ENCODE measurements around the gene ENAH. TPM values are rescaled to one million over a fixed set of nuclear protein-coding genes. Genes with fewer than 3 reads are reported as not detected.

Gene ENAH
- total RNA-seq, 1 experiment from 2014 or later = 100 TPM

- peaks cover 9% of the 10 kb centered on the region; the same call in 1 of the 2 replicates for H3K79me2 ChIP-seq (ENCODE audit: insufficient read depth, low read length)
- peaks cover 8% of the 10 kb centered on the region; the same call in 1 of the 2 replicates for H4K20me1 ChIP-seq (ENCODE audit: insufficient read depth)
- no peaks in the 10 kb centered on the region for H3K9me3 ChIP-seq (ENCODE audit: control insufficient read depth in 1 of 2, insufficient read depth in 1 of 2, low read depth in 1 of 2, low read length in 2 of 2)
- no peaks in the 10 kb centered on the region for H3K4me1 ChIP-seq (ENCODE audit: control insufficient read depth in 1 of 2, insufficient read depth in 2 of 2, low read length in 2 of 2)
- DNase-seq (ENCODE audit: low read depth, low spot score) = no peak
- POLR2A ChIA-PET = no interaction called here
- no TSS peak for BruUV-seq (replicated peaks)
- no peak overlapping the region for H2AFZ ChIP-seq (ENCODE audit: low read depth, low read length, poor library complexity, severe bottlenecking)
- CTCF ChIA-PET = no interaction called here
- TF ChIP-seq RAD21 (IDR thresholded peaks at IDR 0.05; ENCODE audit: low read depth) (no peak), SIN3A (IDR thresholded peaks at IDR 0.05; ENCODE audit: low read depth) (no peak), EZH2 (IDR thresholded peaks at IDR 0.05) (no peak), POLR2AphosphoS5 (IDR thresholded peaks at IDR 0.05; ENCODE audit: low read depth, low read length) (no peak), FOSL1 (IDR thresholded peaks at IDR 0.05; ENCODE audit: low read depth) (no peak), ELF1 (IDR thresholded peaks at IDR 0.05; ENCODE audit: borderline replicate concordance, low read depth) (no peak), TCF7L2 (IDR thresholded peaks at IDR 0.05; ENCODE audit: borderline replicate concordance, extremely low read depth, insufficient read depth, insufficient read length) (no peak), ZBTB33 (IDR thresholded peaks at IDR 0.05; ENCODE audit: extremely low read depth, insufficient replicate concordance, low read length) (no peak), CEBPB (IDR thresholded peaks at IDR 0.05; ENCODE audit: low read depth) (no peak), ZNF274 (IDR thresholded peaks at IDR 0.05; ENCODE audit: low read depth, low read length) (no peak), EZH2phosphoT487 (IDR thresholded peaks at IDR 0.05; ENCODE audit: borderline replicate concordance) (no peak), YY1 (IDR thresholded peaks at IDR 0.05; ENCODE audit: extremely low read depth, insufficient replicate concordance, low read depth, low read length) (no peak), JUND (IDR thresholded peaks at IDR 0.05) (no peak), EGR1 (IDR thresholded peaks at IDR 0.05; ENCODE audit: low read depth) (no peak)
- TF ChIP-seq, protein P1, sequence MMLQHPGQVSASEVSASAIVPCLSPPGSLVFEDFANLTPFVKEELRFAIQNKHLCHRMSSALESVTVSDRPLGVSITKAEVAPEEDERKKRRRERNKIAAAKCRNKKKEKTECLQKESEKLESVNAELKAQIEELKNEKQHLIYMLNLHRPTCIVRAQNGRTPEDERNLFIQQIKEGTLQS (IDR thresholded peaks at IDR 0.05) = no peak
- no peak overlapping the region for H3K9ac ChIP-seq (ENCODE audit: low read length)
- H3K4me2 ChIP-seq (ENCODE audit: low read length) = no peak overlapping the region
- no peak for ATAC-seq
- H3K27ac ChIP-seq (ENCODE audit: low read depth, low read length) = no peak overlapping the region
- intact Hi-C loops (cut with micrococcal nuclease) = no loop called here
- no peaks in the 10 kb centered on the region for H3K9me2 ChIP-seq (ENCODE audit: insufficient read depth)
- no peaks in the 10 kb centered on the region for H3K27me3 ChIP-seq (ENCODE audit: insufficient read depth, low read length)
- no peak overlapping the region for H3K4me3 ChIP-seq (replicated peaks in 1 of 2; ENCODE audit: low read depth in 1 of 2, low read length in 2 of 2)
- H3K36me3 ChIP-seq (ENCODE audit: control insufficient read depth in 1 of 2, insufficient read depth in 2 of 2, low read length in 2 of 2) = no peaks in the 10 kb centered on the region; a peak in 1 of 4 replicates
- RAD21 ChIA-PET (ENCODE audit: low non-redundant PET in 1 of 2, low total read pairs in 2 of 2, uncharacterized antibody in 2 of 2, unreplicated experiment in 2 of 2) = no interaction called here
These were observed 125.3 kb downstream of the ENAH start for GRCh38 chr1:225527575-225527974.
